HG03442 (cell line): ENCODE measurements around the gene RNF212B.

Source experiments
- ATAC-seq: cut with Tn5 transposase; IDR thresholded peaks from one replicate; pipeline ENCODE4 v1.9.1; 2021; ENCODE audit warnings: mild to moderate bottlenecking, moderate library complexity; ENCODE audit not compliant: unreplicated experiment

Gene RNF212B

GRCh38 chr14:23319746-23320583, 82.2 kb downstream of the RNF212B start:
- ATAC-seq, result no peak

- ATAC-seq, result peak; percentile 88
These were observed 83.1 kb downstream of the RNF212B start, which contains the start of gene PABPN1 for GRCh38 chr14:23320584-23321571. PABPN1 (plus strand) TSS chr14:23321457; CDS start chr14:23321470, 13 bp downstream.

- peak; percentile 6 for ATAC-seq
These were observed 84.1 kb downstream of the RNF212B start for GRCh38 chr14:23321572-23322547.
